Liver (tissue), 9 donors: Measurements from ENCODE around the gene FGD2. TPM values are rescaled to one million over a fixed set of nuclear protein-coding genes. Genes with fewer than 3 reads are reported as not detected.

Experiments used
- DNase-seq: peaks from one replicate; pipeline ENCODE4 v3.0.0-alpha.2; 2017; ENCODE audit warnings: low spot score
- H3K27ac ChIP-seq, 2 donors: one replicate each; pipeline ENCODE4 v1.7.0; 2013; ENCODE audit warnings: inconsistent platforms in 2 of 2, low read length in 2 of 2, control low read depth in 1 of 2, low read depth in 1 of 2, mild to moderate bottlenecking in 1 of 2
- H3K27me3 ChIP-seq, 4 donors: one replicate each; pipeline versions ENCODE4 v1.6.1 to v1.7.0; 2013; ENCODE audit warnings: low read length in 3 of 4, inconsistent platforms in 1 of 4, mild to moderate bottlenecking in 1 of 4, moderate library complexity in 1 of 4; ENCODE audit not compliant: control insufficient read depth in 4 of 4, insufficient read depth in 4 of 4
- H3K36me3 ChIP-seq, 4 donors: one replicate each; pipeline versions ENCODE4 v1.6.1 to v1.7.0; 2013; ENCODE audit warnings: low read length in 3 of 4, mild to moderate bottlenecking in 3 of 4, low read depth in 1 of 4, moderate library complexity in 1 of 4; ENCODE audit not compliant: control insufficient read depth in 4 of 4, insufficient read depth in 3 of 4
- H3K4me1 ChIP-seq, 4 donors: one replicate each; pipeline versions ENCODE4 v1.6.1 to v1.7.0; 2013; ENCODE audit warnings: low read length in 3 of 4, mild to moderate bottlenecking in 3 of 4, moderate library complexity in 1 of 4; ENCODE audit not compliant: control insufficient read depth in 4 of 4, insufficient read depth in 4 of 4
- H3K4me3 ChIP-seq, 3 donors: one replicate each; pipeline versions ENCODE4 v1.6.1 to v1.7.0; 2013; ENCODE audit warnings: low read length in 3 of 3, control low read depth in 1 of 3, low read depth in 1 of 3, mild to moderate bottlenecking in 1 of 3
- H3K9ac ChIP-seq, 2 donors: one replicate each; pipeline ENCODE4 v1.7.0; 2013; ENCODE audit warnings: low read length in 2 of 2, mild to moderate bottlenecking in 2 of 2, moderate library complexity in 2 of 2, control low read depth in 1 of 2, low read depth in 1 of 2
- H3K9me3 ChIP-seq, 4 donors: one replicate each; pipeline versions ENCODE4 v1.6.1 to v1.7.0; 2013; ENCODE audit warnings: low read length in 3 of 4; ENCODE audit not compliant: control insufficient read depth in 4 of 4
- EGR1 ChIP-seq, 2 donors: IDR thresholded peaks; 2 replicates each; pipeline ENCODE4 v1.6.1; 2016 to 2018; ENCODE audit warnings: antibody characterized with exemption in 2 of 2, low read depth in 2 of 2
- FOXA2 ChIP-seq: IDR thresholded peaks from 2 replicates; pipeline ENCODE4 v1.6.1; 2016; ENCODE audit warnings: antibody characterized with exemption
- HNF4A ChIP-seq, 2 donors: conservative IDR thresholded peaks; 2 replicates each; pipeline ENCODE4 v1.6.1; 2016; ENCODE audit warnings: antibody characterized with exemption in 2 of 2, mild to moderate bottlenecking in 2 of 2
- JUND ChIP-seq, 2 donors: IDR thresholded peaks; 2 replicates each; pipeline ENCODE4 v1.6.1; 2016; ENCODE audit warnings: antibody characterized with exemption in 2 of 2
- RXRA ChIP-seq, 2 donors: IDR thresholded peaks; 2 replicates each; pipeline ENCODE4 v1.6.1; 2017 to 2018; ENCODE audit warnings: antibody characterized with exemption in 2 of 2, mild to moderate bottlenecking in 1 of 2
- SP1 ChIP-seq: IDR thresholded peaks from 2 replicates; pipeline ENCODE4 v1.6.1; 2018; ENCODE audit warnings: antibody characterized with exemption, mild to moderate bottlenecking
- TAF1 ChIP-seq: conservative IDR thresholded peaks from 2 replicates; pipeline ENCODE4 v1.6.1; 2016; ENCODE audit warnings: antibody characterized with exemption, mild to moderate bottlenecking
- YY1 ChIP-seq: IDR thresholded peaks from 2 replicates; pipeline ENCODE4 v1.6.1; 2016; ENCODE audit warnings: antibody characterized with exemption, mild to moderate bottlenecking
- WGBS: extraction: QIAGEN DNeasy Blood & Tissue Kit; methylation state at CpG from one replicate; pipeline ENCODE4 v1.1.7; 2013; 5-methylcytosine and 5-hydroxymethylcytosine counted together
- polyA plus RNA-seq, 2 donors: library from polyadenylated mRNA; stranded (reverse) in 1 of 2; unstranded in 1 of 2; fragments of 200-250 nt in 1 of 2; fragments of >200 nt in 1 of 2; fragmentation: Nextera tagmentation in 1 of 2; extraction: Ambion mirVana in 1 of 2; gene quantifications; one replicate each; pipeline versions ENCODE4 v1.2.1 to v1.2.3, GENCODE V29; 2013 to 2015
- total RNA-seq, 2 donors: library from RNA; depleted of rRNA; stranded (reverse); fragments of >200 nt; gene quantifications; one replicate each; pipeline ENCODE4 v1.2.3, GENCODE V29; 2014
- TF ChIP-seq, protein P1 (sequence below): fragments of 150-350 bp; IDR thresholded peaks from 2 replicates; pipeline ENCODE4 v1.5.1; 2017; ENCODE audit warnings: improper control_type of control experiment, low read depth, low read length; ENCODE audit not compliant: missing input control
- TF ChIP-seq, protein P2 (sequence below): IDR thresholded peaks from 2 replicates; pipeline ENCODE4 v1.6.1; 2016; ENCODE audit warnings: antibody characterized with exemption
- TF ChIP-seq, protein P3 (sequence below): IDR thresholded peaks from 2 replicates; pipeline ENCODE4 v1.6.1; 2016; ENCODE audit warnings: antibody characterized with exemption
- TF ChIP-seq, protein P4 (sequence below): IDR thresholded peaks from 2 replicates; pipeline ENCODE4 v1.6.1; 2016; ENCODE audit warnings: antibody characterized with exemption
- donor health status: healthy.
- donor health status: healthy.
- donor health status: healthy.
- donor health status: healthy.
- donor health status: healthy.

The FGD2 gene
- total and polyA plus RNA-seq, 4 donors: 4.6 to 24.4 (median 9.1) TPM

DNA sequence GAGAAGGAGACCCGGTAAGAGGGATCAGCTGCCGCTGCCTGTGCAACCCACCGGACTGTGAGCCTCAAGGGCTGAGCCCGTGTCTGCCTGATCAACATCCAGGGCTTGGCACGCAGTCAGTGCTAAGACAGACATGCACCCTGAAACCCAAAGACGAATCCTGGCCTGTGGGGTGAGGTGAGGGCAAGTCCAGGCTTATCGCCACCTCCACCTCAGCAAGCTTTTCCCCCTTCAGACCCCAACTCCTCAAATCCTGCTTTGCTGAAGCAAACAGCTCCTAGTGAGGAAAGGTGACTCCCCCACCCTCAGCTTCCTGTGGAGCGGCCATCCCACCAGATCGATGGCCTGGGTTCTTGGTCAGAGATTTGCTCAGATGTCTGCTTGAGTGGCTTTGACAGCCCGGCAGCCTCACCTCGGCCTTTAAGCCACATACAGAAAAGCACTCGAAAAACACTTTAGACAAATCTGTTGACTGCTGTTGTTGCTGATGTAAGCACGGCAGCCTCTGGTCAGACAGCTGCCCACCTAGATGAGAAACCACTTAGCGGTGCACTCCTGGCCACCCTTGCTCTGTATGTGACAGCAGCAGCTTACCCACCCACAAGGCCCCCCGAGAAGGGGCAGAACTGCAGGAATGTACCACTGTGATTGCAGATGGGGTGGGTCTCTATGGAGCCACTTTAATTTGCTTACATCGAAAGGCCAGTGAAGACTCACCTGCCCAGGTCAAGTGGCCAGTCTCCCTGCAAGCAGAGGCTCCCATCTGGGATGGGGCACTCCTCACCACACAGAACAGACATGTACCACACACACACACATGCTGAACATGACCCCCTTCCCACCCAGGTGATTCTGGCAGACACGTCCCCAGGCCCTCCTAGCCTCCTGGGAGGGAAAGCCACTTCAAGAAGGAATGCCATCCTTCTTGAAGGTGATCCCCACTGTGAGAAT is 34.3 kb upstream of the FGD2 start:
- Histone ChIP-seq H3K9me3 (no peaks in the 10 kb centered on the region), H3K27me3 (no peaks in the 10 kb centered on the region), H3K27ac (no peak overlapping the region), H3K4me3 (no peak overlapping the region), H3K36me3 (peaks cover 39 to 88% (median 72%) of the 10 kb centered on the region in 4 donors), H3K9ac (no peak overlapping the region), H3K4me1 (no peaks in the 10 kb centered on the region)
- 91% methylated on average over 17 of the region's 17 CpGs for WGBS
- no peak for DNase-seq
- no peak for TF ChIP-seq RXRA (IDR thresholded peaks at IDR 0.05)
- TF ChIP-seq FOXA2: no peak
- TF ChIP-seq, protein P1, sequence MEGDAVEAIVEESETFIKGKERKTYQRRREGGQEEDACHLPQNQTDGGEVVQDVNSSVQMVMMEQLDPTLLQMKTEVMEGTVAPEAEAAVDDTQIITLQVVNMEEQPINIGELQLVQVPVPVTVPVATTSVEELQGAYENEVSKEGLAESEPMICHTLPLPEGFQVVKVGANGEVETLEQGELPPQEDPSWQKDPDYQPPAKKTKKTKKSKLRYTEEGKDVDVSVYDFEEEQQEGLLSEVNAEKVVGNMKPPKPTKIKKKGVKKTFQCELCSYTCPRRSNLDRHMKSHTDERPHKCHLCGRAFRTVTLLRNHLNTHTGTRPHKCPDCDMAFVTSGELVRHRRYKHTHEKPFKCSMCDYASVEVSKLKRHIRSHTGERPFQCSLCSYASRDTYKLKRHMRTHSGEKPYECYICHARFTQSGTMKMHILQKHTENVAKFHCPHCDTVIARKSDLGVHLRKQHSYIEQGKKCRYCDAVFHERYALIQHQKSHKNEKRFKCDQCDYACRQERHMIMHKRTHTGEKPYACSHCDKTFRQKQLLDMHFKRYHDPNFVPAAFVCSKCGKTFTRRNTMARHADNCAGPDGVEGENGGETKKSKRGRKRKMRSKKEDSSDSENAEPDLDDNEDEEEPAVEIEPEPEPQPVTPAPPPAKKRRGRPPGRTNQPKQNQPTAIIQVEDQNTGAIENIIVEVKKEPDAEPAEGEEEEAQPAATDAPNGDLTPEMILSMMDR: no peak
- no peak for TF ChIP-seq YY1
- TF ChIP-seq JUND (IDR thresholded peaks at IDR 0.05): no peak

DNA sequence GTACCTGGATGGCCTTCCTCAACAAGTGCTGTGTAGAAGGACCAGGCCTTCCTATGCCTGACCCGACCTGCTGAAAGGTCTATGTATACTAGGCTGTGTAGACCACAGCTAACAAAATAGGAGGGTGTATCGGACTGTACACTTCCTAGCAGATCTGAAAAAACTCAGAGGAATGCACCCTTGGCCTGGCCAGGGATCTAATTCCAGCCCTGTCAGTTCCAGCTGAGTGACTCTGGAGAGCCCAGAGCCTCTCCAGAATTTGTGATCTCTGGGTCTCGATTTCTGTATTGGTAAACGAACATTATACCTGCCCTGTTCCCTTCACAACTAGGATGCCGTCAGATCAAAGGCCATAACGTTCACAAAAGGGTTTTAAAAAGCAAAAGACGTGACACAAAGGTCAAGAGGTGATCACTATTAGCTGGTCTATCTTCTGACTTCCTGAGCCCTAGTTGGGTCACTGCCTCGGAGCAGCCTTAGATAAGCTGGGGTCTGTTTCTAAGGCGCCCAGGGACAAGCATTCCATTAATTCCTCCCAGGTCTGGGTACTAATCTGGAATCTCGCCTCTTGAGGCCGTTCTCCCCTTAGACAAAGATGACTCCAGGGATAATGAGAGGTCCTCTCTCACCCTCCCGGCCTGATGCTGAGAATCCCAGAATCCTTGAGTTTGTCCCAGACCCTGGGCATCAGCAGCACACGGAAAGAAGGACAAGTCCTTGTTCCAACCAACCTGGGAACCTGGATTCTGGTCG is 33.4 kb upstream of the FGD2 start:
- H3K9ac ChIP-seq: no peak overlapping the region
- H3K36me3 ChIP-seq: peaks cover 44 to 97% (median 79%) of the 10 kb centered on the region in 4 donors
- TF ChIP-seq YY1 (no peak), EGR1 (IDR thresholded peaks at IDR 0.05; ENCODE audit: low read depth in 2 of 2) (no peak), RXRA (IDR thresholded peaks at IDR 0.05) (no peak), TAF1 (no peak), FOXA2 (no peak), SP1 (no peak), HNF4A (conservative IDR thresholded peaks at IDR 0.05) (no peak)
- TF ChIP-seq, protein P2, sequence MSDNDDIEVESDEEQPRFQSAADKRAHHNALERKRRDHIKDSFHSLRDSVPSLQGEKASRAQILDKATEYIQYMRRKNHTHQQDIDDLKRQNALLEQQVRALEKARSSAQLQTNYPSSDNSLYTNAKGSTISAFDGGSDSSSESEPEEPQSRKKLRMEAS: no peak
- TF ChIP-seq, protein P3, sequence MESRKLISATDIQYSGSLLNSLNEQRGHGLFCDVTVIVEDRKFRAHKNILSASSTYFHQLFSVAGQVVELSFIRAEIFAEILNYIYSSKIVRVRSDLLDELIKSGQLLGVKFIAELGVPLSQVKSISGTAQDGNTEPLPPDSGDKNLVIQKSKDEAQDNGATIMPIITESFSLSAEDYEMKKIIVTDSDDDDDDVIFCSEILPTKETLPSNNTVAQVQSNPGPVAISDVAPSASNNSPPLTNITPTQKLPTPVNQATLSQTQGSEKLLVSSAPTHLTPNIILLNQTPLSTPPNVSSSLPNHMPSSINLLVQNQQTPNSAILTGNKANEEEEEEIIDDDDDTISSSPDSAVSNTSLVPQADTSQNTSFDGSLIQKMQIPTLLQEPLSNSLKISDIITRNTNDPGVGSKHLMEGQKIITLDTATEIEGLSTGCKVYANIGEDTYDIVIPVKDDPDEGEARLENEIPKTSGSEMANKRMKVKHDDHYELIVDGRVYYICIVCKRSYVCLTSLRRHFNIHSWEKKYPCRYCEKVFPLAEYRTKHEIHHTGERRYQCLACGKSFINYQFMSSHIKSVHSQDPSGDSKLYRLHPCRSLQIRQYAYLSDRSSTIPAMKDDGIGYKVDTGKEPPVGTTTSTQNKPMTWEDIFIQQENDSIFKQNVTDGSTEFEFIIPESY: no peak
- TF ChIP-seq, protein P4, sequence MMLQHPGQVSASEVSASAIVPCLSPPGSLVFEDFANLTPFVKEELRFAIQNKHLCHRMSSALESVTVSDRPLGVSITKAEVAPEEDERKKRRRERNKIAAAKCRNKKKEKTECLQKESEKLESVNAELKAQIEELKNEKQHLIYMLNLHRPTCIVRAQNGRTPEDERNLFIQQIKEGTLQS: no peak
- H3K4me3 ChIP-seq: no peak overlapping the region
- no peak overlapping the region for H3K27ac ChIP-seq
- 80% methylated on average over 14 of the region's 14 CpGs for WGBS
- H3K9me3 ChIP-seq: no peaks in the 10 kb centered on the region
- no peak for DNase-seq
- no peaks in the 10 kb centered on the region for H3K4me1 ChIP-seq
- no peaks in the 10 kb centered on the region for H3K27me3 ChIP-seq
